ENCODE results near the gene TES. TPM values are rescaled to one million over a fixed set of nuclear protein-coding genes. Genes with fewer than 3 reads are reported as not detected.

The TES gene
- total and polyA plus RNA-seq, 9 of the 15 experiments (the other 6 are each of a cell fraction or from before 2014, with no cell fraction given) = 20.7 to 61.6 (median 53.8) TPM

DNA sequence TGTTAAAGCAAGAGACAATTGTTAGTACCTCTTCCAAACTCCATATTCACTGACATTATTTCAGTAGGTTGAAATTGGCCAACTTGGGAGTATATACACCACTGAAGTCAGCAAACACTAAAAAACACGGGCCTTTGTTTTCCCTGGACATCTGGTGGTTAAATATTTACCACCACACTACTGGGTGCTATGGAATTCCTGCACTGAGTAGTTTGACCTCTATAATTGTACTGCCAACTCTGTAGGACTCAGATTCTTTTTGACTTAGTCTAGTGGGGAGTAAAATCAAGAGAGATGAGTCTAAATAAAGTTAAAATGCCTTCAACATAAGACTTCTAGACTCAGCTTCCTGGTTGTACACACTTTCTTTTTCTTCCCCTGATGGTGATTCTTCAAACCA, 41.3 kb upstream of the TES start (continued):
- TF ChIP-seq, protein P1, sequence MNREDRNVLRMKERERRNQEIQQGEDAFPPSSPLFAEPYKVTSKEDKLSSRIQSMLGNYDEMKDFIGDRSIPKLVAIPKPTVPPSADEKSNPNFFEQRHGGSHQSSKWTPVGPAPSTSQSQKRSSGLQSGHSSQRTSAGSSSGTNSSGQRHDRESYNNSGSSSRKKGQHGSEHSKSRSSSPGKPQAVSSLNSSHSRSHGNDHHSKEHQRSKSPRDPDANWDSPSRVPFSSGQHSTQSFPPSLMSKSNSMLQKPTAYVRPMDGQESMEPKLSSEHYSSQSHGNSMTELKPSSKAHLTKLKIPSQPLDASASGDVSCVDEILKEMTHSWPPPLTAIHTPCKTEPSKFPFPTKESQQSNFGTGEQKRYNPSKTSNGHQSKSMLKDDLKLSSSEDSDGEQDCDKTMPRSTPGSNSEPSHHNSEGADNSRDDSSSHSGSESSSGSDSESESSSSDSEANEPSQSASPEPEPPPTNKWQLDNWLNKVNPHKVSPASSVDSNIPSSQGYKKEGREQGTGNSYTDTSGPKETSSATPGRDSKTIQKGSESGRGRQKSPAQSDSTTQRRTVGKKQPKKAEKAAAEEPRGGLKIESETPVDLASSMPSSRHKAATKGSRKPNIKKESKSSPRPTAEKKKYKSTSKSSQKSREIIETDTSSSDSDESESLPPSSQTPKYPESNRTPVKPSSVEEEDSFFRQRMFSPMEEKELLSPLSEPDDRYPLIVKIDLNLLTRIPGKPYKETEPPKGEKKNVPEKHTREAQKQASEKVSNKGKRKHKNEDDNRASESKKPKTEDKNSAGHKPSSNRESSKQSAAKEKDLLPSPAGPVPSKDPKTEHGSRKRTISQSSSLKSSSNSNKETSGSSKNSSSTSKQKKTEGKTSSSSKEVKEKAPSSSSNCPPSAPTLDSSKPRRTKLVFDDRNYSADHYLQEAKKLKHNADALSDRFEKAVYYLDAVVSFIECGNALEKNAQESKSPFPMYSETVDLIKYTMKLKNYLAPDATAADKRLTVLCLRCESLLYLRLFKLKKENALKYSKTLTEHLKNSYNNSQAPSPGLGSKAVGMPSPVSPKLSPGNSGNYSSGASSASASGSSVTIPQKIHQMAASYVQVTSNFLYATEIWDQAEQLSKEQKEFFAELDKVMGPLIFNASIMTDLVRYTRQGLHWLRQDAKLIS (CRISPR knock-in tag; IDR thresholded peaks at IDR 0.05) = no peak

DNA sequence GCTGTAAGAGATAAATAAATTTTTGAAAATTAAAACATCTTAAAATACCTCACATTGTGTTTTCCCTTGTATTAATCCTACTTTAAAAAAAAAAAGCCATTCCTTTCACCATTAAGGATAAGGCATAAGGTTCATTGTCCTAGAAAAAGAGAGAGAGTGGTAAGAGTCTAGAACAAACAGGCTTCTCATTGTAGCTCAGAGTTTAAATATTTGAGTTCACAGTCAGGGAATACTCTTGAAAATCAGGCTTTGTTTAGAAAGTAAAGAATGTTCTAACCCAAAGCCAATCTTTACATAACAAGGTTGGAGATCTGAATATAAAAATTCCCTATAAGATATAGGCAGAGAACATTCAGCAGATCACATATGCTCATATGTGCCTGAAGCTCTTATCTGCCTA, 40.2 kb upstream of the TES start:
- no peaks in the 10 kb centered on the region for H3K4me1 ChIP-seq (replicated peaks in 1 of 2; ENCODE audit: control insufficient read depth in 2 of 2, insufficient read depth in 2 of 2, low read length in 2 of 2)
- FAIRE-seq = no peak

More for the DNA sequence above, 40.2 kb upstream of the TES start:
- Histone ChIP-seq H3K9me1 (ENCODE audit: control insufficient read depth, insufficient read depth, low read length) (no peaks in the 10 kb centered on the region), H3K36me3 (ENCODE audit: control insufficient read depth, insufficient read depth, low read length) (no peaks in the 10 kb centered on the region), H3K4me3 (no peak overlapping the region), H3K9me3 (replicated peaks; ENCODE audit: control insufficient read depth, insufficient read depth, low read depth, low read length) (no peaks in the 10 kb centered on the region), H4K20me1 (replicated peaks; ENCODE audit: control insufficient read depth, insufficient read depth, low read length) (no peaks in the 10 kb centered on the region), H3K9ac (ENCODE audit: insufficient read depth in 1 of 2, low read depth in 2 of 2, low read length in 2 of 2) (no peak overlapping the region), H3K79me2 (ENCODE audit: control insufficient read depth, insufficient read depth, low read length) (no peaks in the 10 kb centered on the region), H3K27me3 (ENCODE audit: control insufficient read depth in 2 of 2, insufficient read depth in 2 of 2, low read length in 2 of 2) (no peaks in the 10 kb centered on the region), H3K4me2 (ENCODE audit: insufficient read depth, low read length) (no peak overlapping the region), H2AFZ (ENCODE audit: low read depth, low read length) (no peak overlapping the region), H3K27ac (ENCODE audit: extremely low read depth, low read depth, low read length) (no peak overlapping the region)
- intact Hi-C loops (cut with micrococcal nuclease) = loop anchor here (5.0 to 10.0 kb wide), 2 partner anchors 172 to 955 kb away; no protein-coding TSS in a partner anchor
- no TSS peak for BruUV-seq (replicated peaks)
- TF ChIP-seq MED1 (CRISPR knock-in tag; IDR thresholded peaks at IDR 0.05; ENCODE audit: borderline replicate concordance) (no peak), YBX1 (IDR thresholded peaks at IDR 0.05) (no peak)
- no peak for ATAC-seq
- DNase-seq (ENCODE audit: extremely low read depth in 1 of 4, low spot score in 3 of 4) = no peak
- POLR2A ChIA-PET = no interaction called here
- CTCF ChIA-PET (ENCODE audit: low intra/inter-chr PET ratio) = no interaction called here
- in situ Hi-C loops (cut with MboI) = loop anchor here (5.0 kb wide), 1 partner anchor 632 kb away; no protein-coding TSS in a partner anchor

Measured in K562 (cell line).